OCI-LY7 (cell line): ENCODE data around the gene MRPL48. TPM values are rescaled to one million over a fixed set of nuclear protein-coding genes. Genes with fewer than 3 reads are reported as not detected.

Experiments used
- BruUV-seq: library from RNA; stranded (reverse); fragments of 400-500 nt; replicated peaks from 2 replicates; lab custom pipeline; 2021; lab: Mats Ljungman, UMichigan
- CTCF ChIA-PET: fragments of 300-600 bp; sonication (Branson Sonifier 250); formaldehyde crosslinking; loops from one replicate; lab custom pipeline; 2022; ENCODE audit warnings: antibody characterized with exemption; ENCODE audit not compliant: unreplicated experiment; lab: Charles Lee
- POLR2A ChIA-PET: fragments of 300-600 bp; sonication (Branson Sonifier 250); formaldehyde crosslinking; loops from one replicate; lab custom pipeline; 2022; ENCODE audit warnings: antibody characterized with exemption; lab: Charles Lee
- DNase-seq: peaks from one replicate; pipeline ENCODE4 v3.0.0-alpha.2; 2015; ENCODE audit warnings: low spot score
- H2AFZ ChIP-seq: fragments of 200-600 bp; sonication (generic), shearing (Covaris generic); 2 replicates; pipeline ENCODE4 v1.6.1; 2014; ENCODE audit warnings: mild to moderate bottlenecking, antibody characterized with exemption, low read length, moderate library complexity
- H3K27ac ChIP-seq: fragments of 200-600 bp; sonication (generic); 2 replicates; pipeline ENCODE4 v1.5.1; 2014; ENCODE audit warnings: mixed run types, low read depth, mild to moderate bottlenecking, moderate library complexity, low read length, inconsistent platforms; ENCODE audit not compliant: poor library complexity, severe bottlenecking
- H3K36me3 ChIP-seq: fragments of 200-600 bp; sonication (generic); 2 replicates; pipeline ENCODE4 v1.6.1; 2014; ENCODE audit warnings: mild to moderate bottlenecking, antibody characterized with exemption, low read length, moderate library complexity, mixed read lengths; ENCODE audit not compliant: insufficient read depth
- H3K4me1 ChIP-seq: fragments of 200-600 bp; sonication (generic); 2 replicates; pipeline ENCODE4 v1.5.1; 2014; ENCODE audit warnings: mild to moderate bottlenecking, low read length; ENCODE audit not compliant: insufficient read depth, poor library complexity, severe bottlenecking
- H3K4me2 ChIP-seq: fragments of 200-600 bp; sonication (generic); 2 replicates; pipeline ENCODE4 v1.6.1; 2014; ENCODE audit warnings: mild to moderate bottlenecking, low read length
- H3K4me3 ChIP-seq: fragments of 200-600 bp; sonication (generic); 2 replicates; pipeline ENCODE4 v1.5.1; 2014; ENCODE audit warnings: mild to moderate bottlenecking, low read depth, low read length; ENCODE audit not compliant: poor library complexity, severe bottlenecking
- H3K79me2 ChIP-seq: fragments of 200-600 bp; sonication (generic); 2 replicates; pipeline ENCODE4 v1.6.1; 2016; ENCODE audit warnings: low read depth, mild to moderate bottlenecking, low read length, moderate library complexity, mixed read lengths; ENCODE audit not compliant: insufficient read depth
- H3K9me2 ChIP-seq: fragments of 200-600 bp; sonication (generic); 2 replicates; pipeline ENCODE4 v1.6.1; 2016; ENCODE audit warnings: mild to moderate bottlenecking, low read length, mixed read lengths; ENCODE audit not compliant: insufficient read depth
- H3K9me3 ChIP-seq: fragments of 200-600 bp; sonication (generic); 2 replicates; pipeline ENCODE4 v1.6.1; 2014; ENCODE audit warnings: mild to moderate bottlenecking, mixed run types, low read length, mixed read lengths
- H4K20me1 ChIP-seq: fragments of 200-600 bp; sonication (generic); 2 replicates; pipeline ENCODE4 v1.6.1; 2014; ENCODE audit warnings: mild to moderate bottlenecking, antibody characterized with exemption, low read length, moderate library complexity, mixed read lengths; ENCODE audit not compliant: insufficient read depth
- CTCF ChIP-seq: fragments of 200-600 bp; sonication (generic); conservative IDR thresholded peaks from 2 replicates; pipeline ENCODE4 v1.5.1; 2014; ENCODE audit warnings: mild to moderate bottlenecking, antibody characterized with exemption, low read length, moderate library complexity, mixed read lengths
- EZH2phosphoT487 ChIP-seq: fragments of 200-600 bp; sonication (generic); IDR thresholded peaks from 2 replicates; pipeline ENCODE4 v1.6.1; 2018; ENCODE audit warnings: low read depth, borderline replicate concordance, mild to moderate bottlenecking, mixed run types, antibody characterized with exemption, low read length, moderate library complexity, mixed read lengths
- intact Hi-C: fragments of 100-400 bp; cut with micrococcal nuclease; formaldehyde crosslinking; loops from one replicate; pipeline ENCODE4 v1.10.0; 2022; ENCODE audit not compliant: unreplicated experiment
- total RNA-seq, 2 experiments: library from RNA; depleted of rRNA in 1 of 2; stranded (reverse); fragments of >200 nt in 1 of 2; shearing (Covaris generic) in 1 of 2; gene quantifications; 2 replicates each; pipeline ENCODE4 v1.2.3, GENCODE V29; 2014 to 2022

The MRPL48 gene
- total RNA-seq, 2 experiments from 2014 or later = 63.9 to 167 TPM

- H4K20me1 ChIP-seq = no peaks in the 10 kb centered on the region
- H3K9me2 ChIP-seq = no peaks in the 10 kb centered on the region
- ChIA-PET CTCF (no interaction called here), POLR2A (no interaction called here)
- TF ChIP-seq CTCF = no peak
- TF ChIP-seq EZH2phosphoT487 = no peak
- BruUV-seq = no TSS peak
- H3K4me1 ChIP-seq = no peaks in the 10 kb centered on the region
- no peaks in the 10 kb centered on the region for H3K79me2 ChIP-seq
- intact Hi-C loops = no loop called here
- H3K36me3 ChIP-seq = peaks cover 68% of the 10 kb centered on the region
- no peak overlapping the region for H3K4me3 ChIP-seq
- H3K9me3 ChIP-seq = no peaks in the 10 kb centered on the region
- no peak overlapping the region for H2AFZ ChIP-seq
- H3K27ac ChIP-seq = no peak overlapping the region
- no peak for DNase-seq
- H3K4me2 ChIP-seq = no peak overlapping the region
Observed at GRCh38 chr11:73913472-73913871, 125.8 kb downstream of the MRPL48 start.

GRCh38 chr11:73914284-73914683 is 126.6 kb downstream of the MRPL48 start:
- TF ChIP-seq EZH2phosphoT487 (no peak), CTCF (no peak)
- intact Hi-C loops = no loop called here
- peaks cover 72% of the 10 kb centered on the region for H3K36me3 ChIP-seq
- H3K4me1 ChIP-seq = no peaks in the 10 kb centered on the region
- H2AFZ ChIP-seq = no peak overlapping the region
- no peak for DNase-seq
- no peaks in the 10 kb centered on the region for H4K20me1 ChIP-seq
- H3K79me2 ChIP-seq = no peaks in the 10 kb centered on the region
- CTCF ChIA-PET = no interaction called here
- H3K4me2 ChIP-seq = no peak overlapping the region
- no TSS peak for BruUV-seq
- no peak overlapping the region for H3K4me3 ChIP-seq
- H3K9me3 ChIP-seq = no peaks in the 10 kb centered on the region
- POLR2A ChIA-PET = interaction anchor here (0.6 to 0.8 kb wide), 3 partner anchors 218 to 878 kb away, joined by 3 to 5 read pairs (median 4); no protein-coding TSS in a partner anchor
- no peaks in the 10 kb centered on the region for H3K9me2 ChIP-seq
- no peak overlapping the region for H3K27ac ChIP-seq

Other genes with a start within 250 kb of the MRPL48 start
- 6.4 and 10.1 TPM in 2 replicates for gene FAM168A, start 189.8 kb upstream of the MRPL48 start, total RNA-seq (2014; rRNA removed; shearing (Covaris generic))
- gene FAM168A, start 189.8 kb upstream of the MRPL48 start, total RNA-seq (2022) = 23.7 and 23.9 TPM in 2 replicates
- gene PLEKHB1, start 141.3 kb upstream of the MRPL48 start, total RNA-seq (2014; rRNA removed; shearing (Covaris generic)) = 2.3 and 5.4 TPM in 2 replicates
- gene PLEKHB1, start 141.3 kb upstream of the MRPL48 start, total RNA-seq (2022) = 9.2 and 11.8 TPM in 2 replicates
- 45.3 and 46.5 TPM in 2 replicates for gene RAB6A, start 26.8 kb upstream of the MRPL48 start, total RNA-seq (2014; rRNA removed; shearing (Covaris generic))
- gene RAB6A, start 26.8 kb upstream of the MRPL48 start, total RNA-seq (2022) = 70.4 and 72.9 TPM in 2 replicates
- 153 and 171 TPM in 2 replicates for gene COA4, start 89.0 kb downstream of the MRPL48 start, total RNA-seq (2014; rRNA removed; shearing (Covaris generic))
- 95.4 and 104 TPM in 2 replicates for gene COA4, start 89.0 kb downstream of the MRPL48 start, total RNA-seq (2022)
- 11.2 and 12.3 TPM in 2 replicates for gene PAAF1, start 89.1 kb downstream of the MRPL48 start, total RNA-seq (2014; rRNA removed; shearing (Covaris generic))
- 35.0 and 35.5 TPM in 2 replicates for gene PAAF1, start 89.1 kb downstream of the MRPL48 start, total RNA-seq (2022)
- not detected in 2 replicates for gene DNAJB13, start 163.2 kb downstream of the MRPL48 start, total RNA-seq (2014; rRNA removed; shearing (Covaris generic))
- gene DNAJB13, start 163.2 kb downstream of the MRPL48 start, total RNA-seq (2022) = 0.29 and 0.81 TPM in 2 replicates
- gene UCP2, start 195.0 kb downstream of the MRPL48 start, total RNA-seq (2014; rRNA removed; shearing (Covaris generic)) = 82.7 and 145 TPM in 2 replicates
- gene UCP2, start 195.0 kb downstream of the MRPL48 start, total RNA-seq (2022) = 358 and 389 TPM in 2 replicates
- 1.5 and 3.2 TPM in 2 replicates for gene UCP3, start 221.2 kb downstream of the MRPL48 start, total RNA-seq (2014; rRNA removed; shearing (Covaris generic))
- 1.8 and 2.4 TPM in 2 replicates for gene UCP3, start 221.2 kb downstream of the MRPL48 start, total RNA-seq (2022)